OCI-LY3 (cell line): ENCODE data around the gene LPCAT3.

Source experiments
- CTCF ChIP-seq: fragments of 200-600, 300-600 bp; sonication (generic); IDR thresholded peaks from 2 replicates; pipeline ENCODE4 v1.5.1; 2014; ENCODE audit warnings: antibody characterized with exemption, low read length, low read depth
- EZH2phosphoT487 ChIP-seq: fragments of 200-600 bp; shearing (Covaris generic); IDR thresholded peaks from 2 replicates; pipeline ENCODE4 v1.6.1; 2018; ENCODE audit warnings: antibody characterized with exemption, mixed run types, low read depth

DNA sequence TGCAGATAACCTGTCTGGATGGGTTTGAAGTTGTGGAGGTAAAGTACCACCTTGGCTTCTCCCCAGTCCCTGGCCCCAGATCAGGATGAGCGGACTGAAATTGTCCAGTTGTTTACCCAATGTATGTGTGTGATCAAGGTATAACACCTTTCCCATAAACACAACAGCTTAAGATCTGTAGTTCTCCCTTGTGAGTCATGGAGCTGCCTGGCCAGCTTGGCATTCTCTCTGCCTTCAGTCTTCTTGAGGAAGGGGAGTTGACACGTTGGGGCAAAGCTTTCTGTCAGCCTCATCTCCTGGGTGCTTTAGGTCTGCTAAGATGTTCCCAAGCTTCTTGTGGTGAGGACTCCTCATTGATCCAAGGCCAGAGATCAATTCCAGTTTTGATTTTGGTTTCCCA lies 48.3 kb upstream of the LPCAT3 start:
- TF ChIP-seq EZH2phosphoT487 (no peak), CTCF (no peak)
